ENCODE results near the gene FABP3. TPM values are rescaled to one million over a fixed set of nuclear protein-coding genes. Genes with fewer than 3 reads are reported as not detected.
A peak's percentile ranks its signal among the peaks of the same experiment; 100 is the strongest.
"Not testable (repeated sequence)": the region's sequence is repeated elsewhere in the genome, so short reads cannot be mapped to it uniquely, and the experiment has no call there.

Gene FABP3
- total and polyA plus RNA-seq, 4 donors: 77.1 to 110 (median 90.8) TPM

GRCh38 chr1:31387612-31388011 lies 14.7 kb upstream of the FABP3 start:
- Histone ChIP-seq H3K9me3 (ENCODE audit: control insufficient read depth, insufficient read depth, low read length) (no peaks in the 10 kb centered on the region), H3K4me1 (ENCODE audit: control insufficient read depth, insufficient read depth, low read length) (no peaks in the 10 kb centered on the region), H3K27me3 (ENCODE audit: control insufficient read depth, insufficient read depth, low read length) (no peaks in the 10 kb centered on the region), H3K27ac (ENCODE audit: low read depth, low read length) (no peak overlapping the region), H3K4me3 (ENCODE audit: low read depth, low read length) (no peak overlapping the region), H3K36me3 (ENCODE audit: control insufficient read depth, insufficient read depth, low read length) (no peaks in the 10 kb centered on the region)
- no peak for DNase-seq (ENCODE audit: low read depth in 4 of 6, low spot score in 6 of 6)
- WGBS (ENCODE audit: insufficient coverage): 62% methylated on average over 10 of the region's 10 CpGs

- 85% methylated on average over 7 of the region's 8 CpGs for WGBS (ENCODE audit: insufficient coverage)
- H3K36me3 ChIP-seq (ENCODE audit: control insufficient read depth, insufficient read depth, low read length); DNase-seq (ENCODE audit: low read depth in 4 of 6, low spot score in 6 of 6); H3K9me3 ChIP-seq (ENCODE audit: control insufficient read depth, insufficient read depth, low read length); H3K27me3 ChIP-seq (ENCODE audit: control insufficient read depth, insufficient read depth, low read length); H3K4me1 ChIP-seq (ENCODE audit: control insufficient read depth, insufficient read depth, low read length); H3K27ac ChIP-seq (ENCODE audit: low read depth, low read length); H3K4me3 ChIP-seq (ENCODE audit: low read depth, low read length): not testable (repeated sequence)
These were observed 13.8 kb upstream of the FABP3 start for GRCh38 chr1:31386576-31387243.

DNA sequence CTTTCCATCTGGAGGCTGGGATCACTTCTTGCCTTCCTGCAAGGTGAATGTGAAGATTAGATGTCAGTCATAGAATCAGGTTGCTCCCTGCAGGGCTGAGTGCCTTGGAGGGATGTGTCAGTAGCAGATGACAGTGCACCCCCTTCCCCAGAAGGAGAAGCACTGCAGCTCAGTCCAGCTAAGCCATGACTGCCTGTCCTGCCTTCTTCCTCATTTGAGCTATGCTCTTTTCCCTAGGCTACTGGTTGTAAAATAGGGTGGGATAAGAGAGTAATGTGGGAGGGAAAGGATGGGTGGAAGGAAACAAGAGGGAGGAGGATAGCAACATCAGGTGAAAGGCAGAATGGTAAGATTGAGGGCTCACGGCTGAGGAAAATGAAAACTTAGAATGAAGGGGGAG lies 11.1 kb upstream of the FABP3 start:
- peaks cover 10% of the 10 kb centered on the region for H3K4me1 ChIP-seq (ENCODE audit: control insufficient read depth, insufficient read depth, low read length)
- no peak for DNase-seq (ENCODE audit: low read depth in 4 of 6, low spot score in 6 of 6)
- no peaks in the 10 kb centered on the region for H3K36me3 ChIP-seq (ENCODE audit: control insufficient read depth, insufficient read depth, low read length)
- no peaks in the 10 kb centered on the region for H3K9me3 ChIP-seq (ENCODE audit: control insufficient read depth, insufficient read depth, low read length)
- no peak overlapping the region for H3K4me3 ChIP-seq (ENCODE audit: low read depth, low read length)
- no CpG with 5 or more reads among the region's 1 CpG for WGBS (ENCODE audit: insufficient coverage)
- no peaks in the 10 kb centered on the region for H3K27me3 ChIP-seq (ENCODE audit: control insufficient read depth, insufficient read depth, low read length)
- no peak overlapping the region for H3K27ac ChIP-seq (ENCODE audit: low read depth, low read length)

GRCh38 chr1:31382379-31382989 lies 9.6 kb upstream of the FABP3 start:
- peaks cover 10% of the 10 kb centered on the region for H3K4me1 ChIP-seq (ENCODE audit: control insufficient read depth, insufficient read depth, low read length)
- peak in 1 of 6 donors; percentile 37 for DNase-seq (ENCODE audit: low read depth in 4 of 6, low spot score in 6 of 6)
- no peaks in the 10 kb centered on the region for H3K9me3 ChIP-seq (ENCODE audit: control insufficient read depth, insufficient read depth, low read length)
- 100% methylated on average over 2 of the region's 3 CpGs for WGBS (ENCODE audit: insufficient coverage)
- no peak overlapping the region for H3K27ac ChIP-seq (ENCODE audit: low read depth, low read length)
- no peaks in the 10 kb centered on the region for H3K36me3 ChIP-seq (ENCODE audit: control insufficient read depth, insufficient read depth, low read length)
- no peak overlapping the region for H3K4me3 ChIP-seq (ENCODE audit: low read depth, low read length)
- H3K27me3 ChIP-seq (ENCODE audit: control insufficient read depth, insufficient read depth, low read length): no peaks in the 10 kb centered on the region

DNA sequence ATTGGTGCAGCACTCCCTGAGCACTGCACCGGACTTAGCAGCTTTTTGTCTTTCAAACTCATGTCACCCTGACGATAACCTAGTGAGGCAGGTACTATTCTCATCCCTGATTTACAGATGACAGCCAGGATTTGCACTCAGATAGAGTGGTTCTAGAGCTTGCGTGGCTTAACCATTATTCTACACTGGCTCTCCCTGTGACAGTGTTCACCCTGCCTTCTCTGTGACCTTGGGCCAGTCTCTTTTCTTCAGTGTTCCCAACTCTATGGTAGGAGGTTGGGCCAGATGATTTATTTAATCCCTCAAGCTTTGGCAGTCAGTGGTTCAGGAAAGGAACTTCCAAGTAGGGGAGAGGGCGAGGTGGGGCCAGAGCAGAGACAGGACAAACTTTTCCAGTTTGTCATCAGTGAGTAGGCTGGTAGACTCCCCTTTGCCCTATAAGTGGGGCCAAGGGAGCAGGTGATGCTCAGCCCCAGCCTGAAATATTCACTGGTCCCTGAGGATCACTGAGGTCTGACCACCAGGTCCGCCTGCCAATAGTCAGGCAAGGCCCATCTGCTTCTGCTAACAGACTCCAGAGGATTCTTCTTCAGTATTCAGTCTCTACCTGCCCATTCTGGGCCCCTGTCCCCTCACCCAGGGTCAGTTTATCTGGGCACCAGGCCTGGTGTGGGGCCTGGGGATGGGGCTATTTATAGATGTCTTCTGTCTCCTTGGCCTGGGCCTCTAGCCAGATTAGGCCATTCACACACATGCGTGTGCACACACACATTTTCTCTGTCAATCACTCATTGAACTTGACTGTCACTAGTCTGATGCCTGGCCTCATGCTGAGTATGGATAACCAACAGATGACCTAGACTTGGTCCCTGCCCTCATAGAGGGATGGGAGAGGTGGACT lies 8.8 kb upstream of the FABP3 start:
- Histone ChIP-seq H3K27ac (ENCODE audit: low read depth, low read length) (no peak overlapping the region), H3K27me3 (ENCODE audit: control insufficient read depth, insufficient read depth, low read length) (no peaks in the 10 kb centered on the region), H3K4me3 (ENCODE audit: low read depth, low read length) (no peak overlapping the region), H3K36me3 (ENCODE audit: control insufficient read depth, insufficient read depth, low read length) (no peaks in the 10 kb centered on the region), H3K4me1 (ENCODE audit: control insufficient read depth, insufficient read depth, low read length) (peaks cover 15% of the 10 kb centered on the region), H3K9me3 (ENCODE audit: control insufficient read depth, insufficient read depth, low read length) (no peaks in the 10 kb centered on the region)
- no peak for DNase-seq (ENCODE audit: low read depth in 4 of 6, low spot score in 6 of 6)
- 84% methylated on average over 4 of the region's 6 CpGs for WGBS (ENCODE audit: insufficient coverage)

DNA sequence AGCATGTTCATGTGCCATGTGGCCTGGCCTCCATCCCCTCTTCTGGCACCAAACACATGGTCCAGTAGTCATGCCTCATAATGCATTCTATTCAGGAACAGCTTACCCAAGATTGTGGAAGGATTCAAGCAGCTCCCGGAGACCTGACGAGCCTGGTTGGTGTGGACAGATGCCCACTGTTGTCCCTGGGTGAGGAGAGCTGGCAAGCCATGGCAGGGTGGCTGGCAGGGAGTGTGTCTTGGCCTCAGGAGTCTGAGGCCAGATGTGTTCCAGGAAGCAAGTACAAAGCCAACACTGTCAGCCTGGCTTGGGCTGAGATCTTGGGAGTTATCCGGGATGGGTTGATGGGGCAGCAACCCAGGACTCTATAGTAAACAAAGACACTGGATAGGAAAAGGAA lies 7.3 kb upstream of the FABP3 start:
- WGBS (ENCODE audit: insufficient coverage): 50% methylated on average over 3 of the region's 3 CpGs
- no peak overlapping the region for H3K27ac ChIP-seq (ENCODE audit: low read depth, low read length)

DNA sequence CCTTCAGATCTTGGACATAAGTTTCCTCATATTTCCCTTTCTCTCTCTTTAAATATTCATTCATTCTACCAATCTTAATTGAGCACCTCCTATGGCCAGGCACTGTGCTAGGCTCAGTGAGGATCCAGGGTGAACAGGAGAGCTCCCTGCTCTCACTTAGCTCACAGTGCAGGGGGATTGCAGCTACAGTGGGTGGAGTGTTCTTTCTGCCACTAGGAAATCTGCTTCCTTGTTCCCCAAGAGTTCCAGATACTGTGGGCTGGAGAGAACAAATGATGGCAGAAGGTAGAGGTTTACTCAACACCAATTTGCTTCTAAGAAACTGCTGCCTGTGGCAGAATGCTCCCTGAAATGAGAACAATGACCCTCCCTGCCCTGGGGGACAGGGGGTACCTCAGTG lies 5.1 kb upstream of the FABP3 start:
- no peak overlapping the region for H3K27ac ChIP-seq (ENCODE audit: low read depth, low read length)

More for the DNA sequence above, 7.3 kb upstream of the FABP3 start:
- Histone ChIP-seq H3K4me1 (ENCODE audit: control insufficient read depth, insufficient read depth, low read length) (peaks cover 24% of the 10 kb centered on the region), H3K4me3 (ENCODE audit: low read depth, low read length) (no peak overlapping the region), H3K9me3 (ENCODE audit: control insufficient read depth, insufficient read depth, low read length) (no peaks in the 10 kb centered on the region), H3K27me3 (ENCODE audit: control insufficient read depth, insufficient read depth, low read length) (no peaks in the 10 kb centered on the region), H3K36me3 (ENCODE audit: control insufficient read depth, insufficient read depth, low read length) (no peaks in the 10 kb centered on the region)
- DNase-seq (ENCODE audit: low read depth in 4 of 6, low spot score in 6 of 6): peak in 1 of 6 donors; percentile 70

GRCh38 chr1:31377364-31377863 lies 4.5 kb upstream of the FABP3 start:
- H3K36me3 ChIP-seq (ENCODE audit: control insufficient read depth, insufficient read depth, low read length): no peaks in the 10 kb centered on the region
- H3K27ac ChIP-seq (ENCODE audit: low read depth, low read length): peak overlapping the region; percentile 42
- H3K27me3 ChIP-seq (ENCODE audit: control insufficient read depth, insufficient read depth, low read length): no peaks in the 10 kb centered on the region
- DNase-seq (ENCODE audit: low read depth in 4 of 6, low spot score in 6 of 6): no peak
- H3K9me3 ChIP-seq (ENCODE audit: control insufficient read depth, insufficient read depth, low read length): no peaks in the 10 kb centered on the region
- peaks cover 49% of the 10 kb centered on the region for H3K4me1 ChIP-seq (ENCODE audit: control insufficient read depth, insufficient read depth, low read length)
- no peak overlapping the region for H3K4me3 ChIP-seq (ENCODE audit: low read depth, low read length)
- no CpG with 5 or more reads among the region's 3 CpGs for WGBS (ENCODE audit: insufficient coverage)

More for the DNA sequence above, 5.1 kb upstream of the FABP3 start:
- Histone ChIP-seq H3K4me1 (ENCODE audit: control insufficient read depth, insufficient read depth, low read length) (peaks cover 43% of the 10 kb centered on the region), H3K36me3 (ENCODE audit: control insufficient read depth, insufficient read depth, low read length) (no peaks in the 10 kb centered on the region), H3K9me3 (ENCODE audit: control insufficient read depth, insufficient read depth, low read length) (no peaks in the 10 kb centered on the region), H3K27me3 (ENCODE audit: control insufficient read depth, insufficient read depth, low read length) (no peaks in the 10 kb centered on the region), H3K4me3 (ENCODE audit: low read depth, low read length) (no peak overlapping the region)
- DNase-seq (ENCODE audit: low read depth in 4 of 6, low spot score in 6 of 6): no peak

DNA sequence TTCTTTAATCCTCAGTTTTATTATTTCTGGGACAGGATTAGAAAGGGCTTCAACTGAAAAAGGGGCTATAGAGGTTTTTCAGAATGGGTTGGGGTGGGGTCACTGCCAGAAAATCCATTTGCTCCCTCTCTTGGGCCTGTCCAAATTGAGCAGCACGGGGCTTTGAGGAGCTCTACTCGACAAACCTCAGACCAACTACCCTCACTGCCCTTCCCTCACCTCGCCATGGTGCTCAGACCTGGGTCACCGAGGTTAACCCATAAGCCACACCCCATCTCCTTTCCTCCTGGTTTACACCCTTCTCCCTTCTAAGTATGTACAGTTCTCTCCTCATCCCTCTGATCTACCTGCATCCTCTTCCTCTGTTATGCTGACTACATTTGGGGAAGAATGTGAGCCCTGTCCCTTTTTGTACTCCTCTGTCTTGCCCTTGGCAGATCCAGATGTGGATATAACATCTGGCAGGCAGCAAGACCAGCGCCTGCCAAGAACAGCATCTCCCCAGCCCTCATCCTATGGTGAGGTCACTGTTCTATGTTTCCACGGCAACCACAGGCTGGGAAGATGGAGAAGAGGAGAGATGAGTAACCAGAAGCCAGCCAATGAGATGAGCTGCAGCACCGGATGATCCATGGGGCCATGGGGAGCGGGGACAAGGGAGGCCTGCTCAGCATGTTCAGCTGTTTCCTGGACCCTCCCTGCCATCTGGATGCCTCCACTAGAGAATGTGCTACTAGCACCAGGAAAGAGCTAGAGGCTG lies 3.7 kb upstream of the FABP3 start:
- peaks cover 55% of the 10 kb centered on the region for H3K4me1 ChIP-seq (ENCODE audit: control insufficient read depth, insufficient read depth, low read length)
- DNase-seq (ENCODE audit: low read depth in 4 of 6, low spot score in 6 of 6): peak in 5 of 6 donors; percentile 59 to 97 (median 76)
- no peak overlapping the region for H3K4me3 ChIP-seq (ENCODE audit: low read depth, low read length)
- H3K9me3 ChIP-seq (ENCODE audit: control insufficient read depth, insufficient read depth, low read length): no peaks in the 10 kb centered on the region
- 46% methylated on average over 7 of the region's 8 CpGs for WGBS (ENCODE audit: insufficient coverage)
- H3K36me3 ChIP-seq (ENCODE audit: control insufficient read depth, insufficient read depth, low read length): no peaks in the 10 kb centered on the region
- no peaks in the 10 kb centered on the region for H3K27me3 ChIP-seq (ENCODE audit: control insufficient read depth, insufficient read depth, low read length)
- H3K27ac ChIP-seq (ENCODE audit: low read depth, low read length): peak overlapping the region; percentile 42

Data from spinal cord (tissue), 10 donors.